IMR-90 (cell line): Measurements from ENCODE around the gene SPAST. TPM values are rescaled to one million over a fixed set of nuclear protein-coding genes. Genes with fewer than 3 reads are reported as not detected.
A peak's percentile ranks its signal among the peaks of the same experiment; 100 is the strongest.
"Not testable (repeated sequence)": the region's sequence is repeated elsewhere in the genome, so short reads cannot be mapped to it uniquely, and the experiment has no call there.

Experiments used
- ATAC-seq: fragments of 200-7000 bp; cut with Tn5 transposase; 2 replicates; pipeline ENCODE4 v1.9.1; 2020; ENCODE audit warnings: low read depth, mild to moderate bottlenecking, moderate library complexity
- BruUV-seq: library from RNA; stranded (reverse); fragments of 400-500 nt; replicated peaks from 2 replicates; lab custom pipeline; 2021; lab: Mats Ljungman, UMichigan
- CTCF ChIA-PET: fragments of 300-600 bp; formaldehyde crosslinking; extraction: SDS; loops from one replicate; lab custom pipeline; 2021; ENCODE audit warnings: antibody characterized with exemption; lab: Yijun Ruan, JAX
- POLR2A ChIA-PET: fragments of 300-600 bp; sonication (Branson Sonifier 250); formaldehyde crosslinking; loops from one replicate; lab custom pipeline; 2022; ENCODE audit warnings: antibody characterized with exemption; ENCODE audit not compliant: unreplicated experiment; lab: Charles Lee
- DNase-seq: peaks from one replicate; pipeline ENCODE4 v3.0.0; 2013
- H2AFZ ChIP-seq: replicated peaks from 2 replicates; pipeline ENCODE3; 2013; ENCODE audit warnings: low read length, mild to moderate bottlenecking; ENCODE audit not compliant: poor library complexity
- H2AK5ac ChIP-seq: 2 replicates; pipeline ENCODE4 v1.6.1; 2013; ENCODE audit warnings: low read depth, low read length, inconsistent platforms
- H2AK9ac ChIP-seq: replicated peaks from 2 replicates; pipeline ENCODE3; 2013; ENCODE audit warnings: mild to moderate bottlenecking, low read depth, low read length, moderate library complexity; ENCODE audit not compliant: poor library complexity
- H2BK120ac ChIP-seq: 2 replicates; pipeline ENCODE4 v1.6.1; 2013; ENCODE audit warnings: low read depth, low read length, inconsistent platforms
- H2BK15ac ChIP-seq: 3 replicates; pipeline ENCODE4 v1.6.1; 2013; ENCODE audit warnings: low read depth, low read length, inconsistent platforms
- H2BK20ac ChIP-seq: 2 replicates; pipeline ENCODE4 v1.6.1; 2013; ENCODE audit warnings: low read depth, mild to moderate bottlenecking, inconsistent platforms, low read length, moderate library complexity
- H2BK5ac ChIP-seq: 2 replicates; pipeline ENCODE4 v1.6.1; 2013; ENCODE audit warnings: mild to moderate bottlenecking, low read depth, low read length, inconsistent platforms; ENCODE audit not compliant: poor library complexity, severe bottlenecking
- H3K14ac ChIP-seq: replicated peaks from 2 replicates; pipeline ENCODE4 v1.6.1; 2013; ENCODE audit warnings: low read depth, low read length, inconsistent platforms
- H3K18ac ChIP-seq: 2 replicates; pipeline ENCODE4 v1.6.1; 2013; ENCODE audit warnings: low read depth, low read length, control low read depth
- H3K23ac ChIP-seq: 2 replicates; pipeline ENCODE4 v1.6.1; 2013; ENCODE audit warnings: low read depth, low read length, inconsistent platforms
- H3K27ac ChIP-seq: 2 replicates; pipeline ENCODE4 v1.5.1; 2013; ENCODE audit warnings: mild to moderate bottlenecking, control low read depth, low read length; ENCODE audit not compliant: insufficient read depth
- H3K27me3 ChIP-seq: 2 replicates; pipeline ENCODE4 v1.6.1; 2013; ENCODE audit warnings: low read length; ENCODE audit not compliant: control insufficient read depth, insufficient read depth
- H3K36me3 ChIP-seq: 2 replicates; pipeline ENCODE4 v1.6.1; 2013; ENCODE audit warnings: low read length, mixed read lengths; ENCODE audit not compliant: control insufficient read depth, insufficient read depth
- H3K4ac ChIP-seq: 2 replicates; pipeline ENCODE4 v1.6.1; 2013; ENCODE audit warnings: low read depth, low read length, inconsistent platforms
- H3K4me1 ChIP-seq: 2 replicates; pipeline ENCODE4 v1.6.1; 2013; ENCODE audit warnings: low read length, mixed read lengths; ENCODE audit not compliant: control insufficient read depth, insufficient read depth
- H3K4me2 ChIP-seq: 2 replicates; pipeline ENCODE4 v1.6.1; 2013; ENCODE audit warnings: low read depth, mild to moderate bottlenecking, control low read depth, low read length, moderate library complexity
- H3K4me3 ChIP-seq: 2 replicates; pipeline ENCODE4 v1.5.1; 2013; ENCODE audit warnings: low read depth, mild to moderate bottlenecking, control low read depth, low read length, moderate library complexity; ENCODE audit not compliant: insufficient read depth
- H3K56ac ChIP-seq: 2 replicates; pipeline ENCODE4 v1.6.1; 2013; ENCODE audit warnings: low read length, inconsistent platforms; ENCODE audit not compliant: insufficient read depth; ENCODE audit errors: extremely low read depth
- H3K79me1 ChIP-seq, 2 experiments: 2 replicates each; pipeline ENCODE4 v1.6.1; 2013; ENCODE audit warnings: low read length in 2 of 2, inconsistent platforms in 1 of 2, low read depth in 1 of 2
- H3K9ac ChIP-seq: 2 replicates; pipeline ENCODE4 v1.6.1; 2013; ENCODE audit warnings: low read depth, low read length, control low read depth
- H3K9me1 ChIP-seq: 2 replicates; pipeline ENCODE4 v1.6.1; 2013; ENCODE audit warnings: low read length, inconsistent platforms; ENCODE audit not compliant: insufficient read depth
- H3K9me3 ChIP-seq: 2 replicates; pipeline ENCODE4 v1.6.1; 2013; ENCODE audit warnings: low read length; ENCODE audit not compliant: control insufficient read depth, insufficient read depth
- H4K20me1 ChIP-seq: 2 replicates; pipeline ENCODE4 v1.6.1; 2013; ENCODE audit warnings: low read length, inconsistent platforms; ENCODE audit not compliant: insufficient read depth
- H4K5ac ChIP-seq: 2 replicates; pipeline ENCODE4 v1.6.1; 2013; ENCODE audit warnings: mild to moderate bottlenecking, low read depth, low read length, control low read depth
- H4K8ac ChIP-seq, 2 experiments: 2 replicates each; pipeline ENCODE4 v1.6.1; 2013; ENCODE audit warnings: low read depth in 2 of 2, low read length in 2 of 2, control low read depth in 1 of 2, inconsistent platforms in 1 of 2
- H4K91ac ChIP-seq: 2 replicates; pipeline ENCODE4 v1.6.1; 2013; ENCODE audit warnings: low read depth, low read length, inconsistent platforms; ENCODE audit not compliant: insufficient read depth
- WGBS, 2 experiments: methylation state at CpG; one replicate each; pipeline versions ENCODE4 v1.1.5 to v1.1.7; 2013; ENCODE audit warnings: missing lambda C conversion rate in 2 of 2; ENCODE audit not compliant: insufficient read length in 1 of 2; ENCODE audit errors: extremely low coverage in 2 of 2; 5-methylcytosine and 5-hydroxymethylcytosine counted together
- dilution Hi-C: fragments of 300-500 bp; cut with HindIII; formaldehyde crosslinking; loops from one replicate; pipeline ENCODE4 v1.14.3; 2018; ENCODE audit warnings: low sequenced_read_pairs; ENCODE audit not compliant: unreplicated experiment
- in situ Hi-C: fragments of 300-500 bp; cut with MboI; formaldehyde crosslinking; loops from 3 replicates; pipeline ENCODE4 v1.14.3; 2019; ENCODE audit warnings: low sequenced_read_pairs, inconsistent platforms, mixed read lengths
- intact Hi-C: fragments of 100-400 bp; cut with micrococcal nuclease; formaldehyde crosslinking; loops from 2 replicates; pipeline ENCODE4 v1.10.0; 2022
- polyA plus RNA-seq, 3 experiments: library from polyadenylated mRNA; depleted of rRNA; stranded (reverse); fragments of >200 nt; gene quantifications; 2 replicates each; pipeline ENCODE4 v1.2.3, GENCODE V29; 2012; ENCODE audit warnings: low replicate concordance in 1 of 3
- total RNA-seq: library from RNA; depleted of rRNA; stranded (reverse); fragments of >200 nt; gene quantifications from 2 replicates; pipeline ENCODE4 v1.2.3, GENCODE V29; 2012; rRNA removed

Gene SPAST
- total and polyA plus RNA-seq, 2 of the 4 experiments (the other 2 are of a cell fraction): 5.3 to 14.5 TPM

GRCh38 chr2:32203428-32203827 lies 140.1 kb downstream of the SPAST start:
- CTCF ChIA-PET: not testable (repeated sequence)

More at GRCh38 chr2:32203428-32203827, 140.1 kb downstream of the SPAST start:
- H4K20me1 ChIP-seq, H2AK5ac ChIP-seq, H3K4ac ChIP-seq, POLR2A ChIA-PET, intact Hi-C loops, H3K18ac ChIP-seq, dilution Hi-C loops, in situ Hi-C loops, H3K56ac ChIP-seq, H2BK20ac ChIP-seq, H3K27me3 ChIP-seq, H2BK5ac ChIP-seq, H3K4me3 ChIP-seq, H2AK9ac ChIP-seq, H3K14ac ChIP-seq, H2AFZ ChIP-seq, H3K23ac ChIP-seq, H3K4me2 ChIP-seq, H2BK120ac ChIP-seq, DNase-seq, H3K79me1 ChIP-seq, H3K9ac ChIP-seq, H3K9me3 ChIP-seq, BruUV-seq, H2BK15ac ChIP-seq, H4K91ac ChIP-seq, H3K27ac ChIP-seq, H4K5ac ChIP-seq, H3K9me1 ChIP-seq, H4K8ac ChIP-seq, H3K4me1 ChIP-seq: not testable (repeated sequence)
- ATAC-seq: peak; percentile 40; the same call in 1 of the 2 replicates
- H3K36me3 ChIP-seq: peaks cover 13% of the 10 kb centered on the region
- 86% methylated on average over 1 of the region's 3 CpGs; no CpG with 5 or more reads in 1 of the 2 experiments for WGBS, 2 experiments

Other genes with a start within 250 kb of the SPAST start
- gene MEMO1, start 52.5 kb upstream of the SPAST start, total RNA-seq: 23.7 and 33.6 TPM in 2 replicates
- gene MEMO1, start 52.5 kb upstream of the SPAST start, polyA plus RNA-seq (2012; rRNA removed): 48.9 and 49.7 TPM in 2 replicates
- 65.2 and 120 TPM in 2 replicates for gene DPY30, start 23.8 kb upstream of the SPAST start, total RNA-seq
- gene DPY30, start 23.8 kb upstream of the SPAST start, polyA plus RNA-seq (2012; rRNA removed): 84.1 and 85.2 TPM in 2 replicates
- 23.8 and 33.1 TPM in 2 replicates for gene SLC30A6, start 102.3 kb downstream of the SPAST start, total RNA-seq
- gene SLC30A6, start 102.3 kb downstream of the SPAST start, polyA plus RNA-seq (2012; rRNA removed): 8.2 and 9.8 TPM in 2 replicates
- not detected in 2 replicates for gene NLRC4, start 201.3 kb downstream of the SPAST start, total RNA-seq
- gene NLRC4, start 201.3 kb downstream of the SPAST start, polyA plus RNA-seq (2012; rRNA removed): not detected in 2 replicates
- gene YIPF4, start 214.3 kb downstream of the SPAST start, total RNA-seq: 3.6 and 15.8 TPM in 2 replicates
- gene YIPF4, start 214.3 kb downstream of the SPAST start, polyA plus RNA-seq (2012; rRNA removed): 4.1 and 6.8 TPM in 2 replicates